ENCODE measurements around the gene IQCH.

The IQCH gene

GRCh38 chr15:67542420-67543347 is 288.1 kb downstream of the IQCH start, which contains the start of gene MAP2K5:
Gene MAP2K5 (plus strand): TSS chr15:67542703. CDS start chr15:67543336, 633 bp downstream.
- peak; percentile 73 to 96 (median 92) for DNase-seq
- intact Hi-C loops (cut with DNase I), result loop anchor here (2.0 to 10.0 kb wide), 2 partner anchors 22 to 88 kb away; partner anchors contain the start of gene C15orf61

GRCh38 chr15:67543348-67543718 is 288.7 kb downstream of the IQCH start:
- intact Hi-C loops (cut with DNase I), result loop anchor here (2.0 to 10.0 kb wide), 2 partner anchors 23 to 89 kb away; partner anchors contain the start of gene C15orf61
- peak in 13 of 42 donors; percentile 8 to 40 (median 19) for DNase-seq

GRCh38 chr15:67544475-67544874 is 289.9 kb downstream of the IQCH start:
- no peak for DNase-seq
- intact Hi-C loops (cut with DNase I), result loop anchor here (10.0 kb wide), 1 partner anchor 90 kb away; no protein-coding TSS in a partner anchor

- no peak for DNase-seq
- intact Hi-C loops (cut with DNase I), result loop anchor here (10.0 kb wide), 1 partner anchor 91 kb away; no protein-coding TSS in a partner anchor
Measured at GRCh38 chr15:67545864-67546263, 291.3 kb downstream of the IQCH start.

- intact Hi-C loops (cut with DNase I), result loop anchor here (10.0 kb wide), 1 partner anchor 92 kb away; no protein-coding TSS in a partner anchor
- DNase-seq, result no peak
Measured at GRCh38 chr15:67547064-67547463, 292.5 kb downstream of the IQCH start.

- intact Hi-C loops (cut with DNase I), result loop anchor here (10.0 kb wide), 1 partner anchor 93 kb away; no protein-coding TSS in a partner anchor
- DNase-seq, result no peak
Measured at GRCh38 chr15:67547836-67548235, 293.2 kb downstream of the IQCH start.

- peak in 3 of 42 donors; percentile 7 to 21 (median 7) for DNase-seq
- intact Hi-C loops (cut with DNase I), result loop anchor here (10.0 kb wide), 1 partner anchor 94 kb away; no protein-coding TSS in a partner anchor
Measured at GRCh38 chr15:67548236-67548852, 293.8 kb downstream of the IQCH start.

GRCh38 chr15:67548862-67549651 is 294.5 kb downstream of the IQCH start:
- DNase-seq, result peak; percentile 31 to 86 (median 65)
- intact Hi-C loops (cut with DNase I), result loop anchor here (10.0 kb wide), 1 partner anchor 94 kb away; no protein-coding TSS in a partner anchor

- intact Hi-C loops (cut with DNase I), result loop anchor here (10.0 kb wide), 1 partner anchor 95 kb away; no protein-coding TSS in a partner anchor
- no peak for DNase-seq
Measured at GRCh38 chr15:67549736-67550135, 295.1 kb downstream of the IQCH start.

- intact Hi-C loops (cut with DNase I), result no loop called here
- DNase-seq, result no peak
Measured at GRCh38 chr15:67550522-67550921, 295.9 kb downstream of the IQCH start.

- DNase-seq, result no peak
- intact Hi-C loops (cut with DNase I), result no loop called here
Measured at GRCh38 chr15:67551207-67551743, 296.7 kb downstream of the IQCH start.

All from head of caudate nucleus (tissue), 42 donors.